ENCODE data around the gene SH3RF2.
"Not testable (repeated sequence)": the region's sequence is repeated elsewhere in the genome, so short reads cannot be mapped to it uniquely, and the experiment has no call there.

Gene SH3RF2

GRCh38 chr5:146009020-146009419 lies 72.6 kb downstream of the SH3RF2 start:
- no peak for DNase-seq

- DNase-seq, result not testable (repeated sequence)
Measured at GRCh38 chr5:146010447-146010846, 74.1 kb downstream of the SH3RF2 start.

DNA sequence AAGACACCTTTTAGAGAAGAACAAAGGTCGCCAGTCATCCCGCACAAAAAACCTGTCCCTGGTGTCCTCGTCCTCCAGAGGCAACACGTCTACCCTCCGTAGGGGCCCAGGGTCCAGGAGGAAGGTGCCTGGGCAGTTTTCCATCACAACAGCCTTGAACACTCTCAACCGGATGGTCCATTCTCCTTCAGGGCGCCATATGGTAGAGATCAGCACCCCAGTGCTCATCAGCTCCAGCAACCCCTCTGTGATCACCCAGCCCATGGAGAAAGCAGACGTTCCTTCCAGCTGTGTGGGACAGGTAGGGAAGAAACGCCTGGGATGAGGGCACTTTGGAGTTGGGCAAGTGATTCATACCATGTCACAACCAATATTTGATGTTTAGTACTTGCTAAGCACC lies 77.4 kb downstream of the SH3RF2 start:
- no peak for DNase-seq

DNA sequence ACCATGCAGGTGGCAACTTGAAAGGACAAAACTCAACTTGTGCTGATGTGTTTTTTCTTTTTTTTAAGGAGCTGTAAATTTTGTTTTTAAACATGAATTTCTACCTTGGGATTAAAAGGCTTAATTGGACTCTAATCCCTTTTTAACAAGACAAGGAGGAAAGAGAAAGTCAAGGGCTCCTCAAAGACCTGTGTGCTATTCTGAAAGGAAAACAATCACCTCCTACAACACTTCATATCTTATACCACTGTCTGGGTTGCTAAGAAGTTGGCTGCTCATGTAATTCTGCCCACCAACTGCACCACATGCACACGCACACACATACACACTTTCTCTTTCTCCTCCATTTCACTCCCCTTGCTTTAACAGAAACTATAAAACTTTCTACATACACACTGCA lies 78.6 kb downstream of the SH3RF2 start:
- no peak for DNase-seq

DNA sequence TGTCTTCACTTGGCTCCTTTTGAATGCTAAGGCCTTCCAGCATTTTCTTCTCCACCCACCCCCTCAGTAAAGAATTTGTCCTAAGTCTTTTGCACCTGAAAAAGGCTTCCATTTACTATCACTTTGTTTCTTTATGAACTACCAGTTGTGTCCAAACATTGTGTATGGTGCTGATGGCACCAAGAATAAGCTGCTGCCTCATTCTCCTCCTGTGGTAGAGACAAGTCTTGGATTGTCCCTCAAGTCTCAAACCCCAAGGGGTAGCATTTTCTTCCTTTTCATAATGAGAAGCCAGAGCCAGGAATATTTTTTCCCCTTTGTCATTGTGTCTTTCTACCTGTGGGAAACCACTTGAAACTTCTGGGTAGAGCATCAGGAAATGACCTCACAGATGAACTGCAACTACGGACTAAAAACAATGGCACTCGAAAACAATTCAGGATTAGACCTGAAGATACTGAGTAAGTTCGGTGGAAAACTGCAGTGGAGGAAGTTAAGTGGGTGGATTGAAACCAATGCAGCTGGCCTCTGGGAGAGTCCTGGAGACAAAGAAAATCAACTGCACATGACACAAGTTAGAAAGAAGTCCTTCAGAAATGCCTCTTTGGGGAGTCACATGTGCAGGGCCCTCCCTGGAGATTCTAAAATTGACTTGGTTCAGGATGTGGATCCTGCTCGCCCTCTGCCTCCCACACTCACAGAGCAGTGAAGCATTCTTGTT lies 80.5 kb downstream of the SH3RF2 start:
- no peak for DNase-seq

DNA sequence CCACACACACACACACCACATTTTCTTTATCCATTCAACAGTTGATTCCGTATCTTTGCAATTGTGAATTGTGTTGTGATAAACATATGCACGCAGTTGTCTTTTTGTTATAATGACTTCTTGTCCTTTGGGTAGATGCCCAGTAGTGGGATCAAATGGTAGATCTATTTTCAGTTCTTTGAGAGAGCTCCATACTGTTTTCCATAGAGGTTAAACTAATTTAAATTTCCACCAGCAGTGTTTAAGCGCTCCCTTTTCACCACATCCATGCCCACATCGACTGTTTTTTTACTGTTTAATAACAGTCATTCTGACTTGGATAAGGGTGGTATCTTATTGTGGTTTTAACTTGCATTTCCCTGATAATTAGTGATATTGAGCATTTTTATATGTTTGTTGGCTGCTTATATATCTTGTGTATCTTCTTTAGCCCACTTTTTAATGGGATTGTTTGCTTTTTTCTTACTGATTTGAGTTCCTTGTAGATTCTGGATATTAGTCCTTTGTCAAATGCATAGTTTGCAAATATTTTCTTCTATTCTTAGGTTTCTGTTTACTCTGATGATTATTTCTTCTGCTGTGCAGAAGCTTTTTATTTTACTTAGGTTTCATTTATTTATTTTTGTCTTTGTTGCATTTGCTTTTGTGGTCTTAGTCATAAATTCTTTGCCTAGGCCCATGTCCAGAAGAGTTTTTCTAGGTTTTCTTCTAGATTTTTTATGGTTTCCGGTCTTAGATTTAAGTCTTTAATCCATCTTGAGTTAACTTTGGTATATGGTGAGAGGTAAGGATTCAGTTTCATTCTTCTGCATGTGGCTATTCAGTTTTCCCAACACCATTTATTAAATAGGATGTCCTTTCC lies 82.4 kb downstream of the SH3RF2 start:
- peak; percentile 55 for DNase-seq

- DNase-seq, result no peak
Measured at GRCh38 chr5:146020100-146020499, 83.7 kb downstream of the SH3RF2 start.

DNA sequence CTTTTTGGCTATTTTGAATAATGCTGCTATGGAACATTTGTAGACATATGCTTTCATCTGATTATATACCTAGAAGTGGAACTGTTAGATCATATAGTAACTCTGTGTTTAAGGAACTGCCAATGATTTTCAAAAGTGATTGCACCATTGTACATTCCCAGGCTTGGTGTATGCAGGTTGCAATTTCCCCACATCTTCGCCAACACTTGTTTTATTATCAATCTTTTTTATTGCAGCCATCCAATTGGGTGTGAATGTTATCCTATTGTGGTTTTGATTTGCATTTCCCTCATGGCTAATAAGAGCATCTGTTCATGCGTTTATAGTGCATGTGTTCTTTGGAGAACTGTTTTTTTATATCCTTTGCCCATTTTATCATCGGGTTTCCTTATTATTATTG lies 87.7 kb downstream of the SH3RF2 start:
- DNase-seq, result no peak

- DNase-seq, result no peak
Measured at GRCh38 chr5:146025114-146025680, 88.8 kb downstream of the SH3RF2 start.

DNA sequence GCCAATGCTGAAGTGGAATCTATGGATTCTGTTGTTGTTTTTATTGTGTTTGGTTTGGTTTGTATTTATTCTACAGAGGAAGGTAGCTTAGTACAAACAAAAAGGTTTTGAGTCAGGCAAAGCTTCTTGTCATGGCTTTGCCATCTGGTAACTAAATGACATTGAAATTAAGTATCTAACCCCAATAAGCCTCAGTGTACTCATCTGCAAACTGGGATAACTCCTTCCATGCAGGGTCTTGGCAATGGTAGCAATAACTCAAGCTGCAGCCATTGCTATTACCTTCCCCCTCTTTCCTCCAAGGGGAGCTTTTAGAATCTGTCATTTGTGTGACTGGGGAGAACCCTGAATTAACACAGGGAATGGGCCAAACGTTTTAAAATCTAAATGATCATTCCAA lies 89.3 kb downstream of the SH3RF2 start:
- no peak for DNase-seq

DNA sequence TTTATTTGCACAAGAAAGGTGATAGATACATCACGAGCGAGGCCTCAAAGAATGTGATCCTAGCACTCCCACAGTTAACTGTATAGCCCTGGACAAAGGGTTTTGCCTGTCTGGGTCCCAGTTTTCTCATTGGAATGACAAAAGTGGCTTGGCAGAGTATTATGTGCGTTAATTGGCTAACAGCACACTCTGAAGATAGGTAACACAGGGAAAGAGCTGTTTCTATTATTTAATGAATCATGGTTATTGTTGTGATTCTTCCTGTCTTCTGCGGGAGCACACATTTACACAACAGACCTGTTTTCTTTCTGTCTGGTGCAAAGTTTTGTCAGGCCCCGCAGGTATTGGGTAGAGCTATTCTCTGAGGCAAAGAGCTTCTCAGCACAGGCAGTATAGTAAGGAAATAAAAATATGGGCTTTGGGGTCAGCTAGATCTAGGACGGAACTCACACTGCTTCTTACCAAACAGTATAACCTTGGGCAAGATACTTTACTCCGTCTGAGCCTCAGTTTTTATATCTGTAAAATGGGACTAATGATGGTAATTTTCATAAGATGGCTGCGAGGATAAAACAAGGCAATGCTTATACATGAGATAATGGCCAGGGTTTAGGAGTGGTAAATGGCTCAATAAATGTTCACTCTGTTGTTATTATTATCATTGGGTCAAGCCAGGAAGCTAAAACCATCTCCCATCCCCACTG lies 90.1 kb downstream of the SH3RF2 start:
- DNase-seq, result no peak

GRCh38 chr5:146027751-146028150 lies 91.4 kb downstream of the SH3RF2 start:
- no peak for DNase-seq

GRCh38 chr5:146032911-146033310 lies 96.5 kb downstream of the SH3RF2 start:
- DNase-seq, result no peak

GRCh38 chr5:146034127-146034526 lies 97.7 kb downstream of the SH3RF2 start:
- DNase-seq, result peak; percentile 42

DNA sequence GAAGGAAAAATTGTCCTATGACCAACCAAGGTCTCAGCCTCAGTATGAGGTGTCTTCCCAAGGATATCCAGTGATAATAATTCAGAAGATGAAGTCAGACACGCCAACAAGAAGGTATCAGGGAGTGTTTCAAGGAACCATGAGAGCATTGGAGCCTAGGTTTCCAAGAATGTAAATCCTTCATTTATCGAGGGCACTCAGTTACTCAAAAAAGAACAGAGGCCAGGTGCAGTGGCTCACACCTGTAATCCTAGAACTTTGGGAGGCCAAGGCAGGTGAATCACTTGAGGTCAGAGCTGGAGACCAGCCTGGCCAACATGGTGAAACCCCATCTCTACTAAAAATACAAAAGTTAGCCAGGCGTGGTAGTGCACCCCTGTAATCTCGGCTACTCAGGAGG lies 98.2 kb downstream of the SH3RF2 start:
- DNase-seq, result no peak

DNA sequence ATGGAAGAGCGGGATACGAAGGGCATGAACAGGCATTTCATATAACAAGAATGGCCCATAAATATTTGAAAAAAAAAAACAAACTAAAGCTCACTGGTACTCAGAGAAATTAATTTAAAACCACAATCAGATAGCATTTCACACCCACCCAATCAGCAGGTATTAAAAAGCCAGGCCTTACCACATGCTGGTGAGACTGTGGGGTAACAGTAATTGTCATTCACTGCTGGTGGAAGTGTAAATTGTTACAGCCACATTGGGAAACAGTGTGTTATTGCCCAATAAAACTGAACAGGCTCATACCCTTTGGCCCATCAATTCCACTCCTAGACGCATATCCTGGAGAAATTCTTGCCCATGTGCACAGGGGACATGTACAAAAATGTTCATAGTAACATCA lies 103.0 kb downstream of the SH3RF2 start:
- DNase-seq, result peak; percentile 73

DNA sequence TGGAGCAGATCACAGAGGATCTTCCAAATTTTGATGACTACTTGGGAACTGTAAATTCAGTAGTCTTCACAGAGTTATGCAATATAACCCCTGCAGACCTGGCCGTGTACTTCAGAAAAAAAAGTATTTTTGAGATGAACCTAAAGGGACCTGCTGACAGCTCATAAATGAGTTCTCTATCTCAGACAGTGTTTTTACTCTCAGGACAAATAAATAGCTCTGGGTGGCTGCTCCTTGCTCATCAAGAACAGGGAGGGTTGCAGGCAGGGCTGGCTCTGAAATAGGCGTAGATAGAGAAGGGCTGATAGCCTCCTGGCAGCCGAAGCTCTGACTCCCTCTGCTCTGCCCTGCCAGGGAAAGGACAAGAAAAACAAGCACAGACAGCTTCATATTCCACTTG lies 104.1 kb downstream of the SH3RF2 start:
- DNase-seq, result peak; percentile 82

GRCh38 chr5:146041180-146041789 lies 104.9 kb downstream of the SH3RF2 start:
- DNase-seq, result peak; percentile 81

DNA sequence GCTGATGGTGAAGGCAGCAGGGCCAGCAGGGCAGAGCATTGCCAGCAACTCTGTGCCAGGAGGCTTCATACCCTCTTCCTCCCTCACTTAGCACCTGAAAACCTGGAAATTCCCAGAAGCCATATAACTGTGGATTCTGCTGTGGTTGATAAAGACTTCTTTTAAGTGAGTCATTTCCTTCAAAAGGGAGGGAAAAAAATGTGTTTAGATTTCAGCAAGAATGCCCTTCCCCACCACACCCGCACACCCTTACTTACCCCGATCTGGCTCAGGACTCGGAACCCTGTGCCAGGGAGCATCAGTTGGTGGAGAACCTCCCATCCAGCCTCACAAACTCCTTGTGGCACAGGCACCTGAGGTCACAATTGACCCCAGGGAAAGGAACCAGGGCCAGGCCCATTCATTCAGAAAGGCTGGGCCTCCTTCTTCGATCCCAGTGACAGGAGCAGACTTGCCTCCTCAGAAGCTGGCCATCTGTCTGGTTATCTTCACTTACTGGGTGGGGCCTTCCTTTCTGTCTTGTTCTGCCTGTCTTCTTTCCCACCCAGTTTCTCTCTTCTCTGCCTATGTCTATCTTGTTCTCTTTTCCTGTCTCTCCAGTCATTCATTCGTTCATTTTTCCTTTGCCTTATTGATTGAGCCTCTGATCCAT lies 106.4 kb downstream of the SH3RF2 start:
- peak; percentile 88 for DNase-seq

- no peak for DNase-seq
Measured at GRCh38 chr5:146043722-146044121, 107.3 kb downstream of the SH3RF2 start.

- DNase-seq, result peak; percentile 78
Measured at GRCh38 chr5:146047396-146047795, 111.0 kb downstream of the SH3RF2 start.

DNA sequence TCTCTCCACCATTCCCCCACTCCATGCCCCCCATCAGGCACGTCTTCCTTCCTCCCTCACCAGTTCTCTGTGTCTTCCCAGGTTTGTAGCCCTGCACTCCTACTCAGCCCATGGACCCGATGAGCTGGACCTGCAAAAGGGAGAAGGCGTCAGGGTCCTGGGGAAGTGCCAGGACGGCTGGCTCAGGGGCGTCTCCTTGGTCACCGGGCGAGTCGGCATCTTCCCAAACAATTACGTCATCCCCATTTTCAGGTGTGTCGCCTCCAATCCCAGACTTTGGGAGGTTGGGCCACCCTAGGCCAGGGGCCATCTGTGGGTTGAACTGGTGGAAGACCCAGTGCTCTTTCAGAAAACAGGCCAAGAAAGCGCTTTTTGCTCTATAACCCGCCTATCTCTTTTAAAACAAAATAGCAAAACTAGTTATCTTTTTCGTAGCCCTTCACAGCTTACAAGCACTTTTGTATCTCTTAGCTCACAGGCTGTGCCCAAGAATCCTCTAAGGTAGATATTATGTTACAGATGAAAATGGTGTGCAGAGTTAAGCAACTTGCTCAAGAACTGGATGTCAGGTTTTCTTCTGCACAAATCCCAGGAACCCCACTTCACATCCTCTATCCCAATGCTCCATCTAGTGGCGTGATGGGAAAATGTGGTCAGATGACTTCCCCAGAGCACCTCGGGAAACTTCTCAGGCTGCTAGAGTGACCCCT lies 112.8 kb downstream of the SH3RF2 start:
- peak; percentile 88 for DNase-seq
